ENCODE results near the gene TRIM26. TPM values are rescaled to one million over a fixed set of nuclear protein-coding genes. Genes with fewer than 3 reads are reported as not detected.
A peak's percentile ranks its signal among the peaks of the same experiment; 100 is the strongest.

TRIM26 gene
- total RNA-seq, 4 donors from 2014 or later: 19.5 to 92.0 (median 53.2) TPM

DNA sequence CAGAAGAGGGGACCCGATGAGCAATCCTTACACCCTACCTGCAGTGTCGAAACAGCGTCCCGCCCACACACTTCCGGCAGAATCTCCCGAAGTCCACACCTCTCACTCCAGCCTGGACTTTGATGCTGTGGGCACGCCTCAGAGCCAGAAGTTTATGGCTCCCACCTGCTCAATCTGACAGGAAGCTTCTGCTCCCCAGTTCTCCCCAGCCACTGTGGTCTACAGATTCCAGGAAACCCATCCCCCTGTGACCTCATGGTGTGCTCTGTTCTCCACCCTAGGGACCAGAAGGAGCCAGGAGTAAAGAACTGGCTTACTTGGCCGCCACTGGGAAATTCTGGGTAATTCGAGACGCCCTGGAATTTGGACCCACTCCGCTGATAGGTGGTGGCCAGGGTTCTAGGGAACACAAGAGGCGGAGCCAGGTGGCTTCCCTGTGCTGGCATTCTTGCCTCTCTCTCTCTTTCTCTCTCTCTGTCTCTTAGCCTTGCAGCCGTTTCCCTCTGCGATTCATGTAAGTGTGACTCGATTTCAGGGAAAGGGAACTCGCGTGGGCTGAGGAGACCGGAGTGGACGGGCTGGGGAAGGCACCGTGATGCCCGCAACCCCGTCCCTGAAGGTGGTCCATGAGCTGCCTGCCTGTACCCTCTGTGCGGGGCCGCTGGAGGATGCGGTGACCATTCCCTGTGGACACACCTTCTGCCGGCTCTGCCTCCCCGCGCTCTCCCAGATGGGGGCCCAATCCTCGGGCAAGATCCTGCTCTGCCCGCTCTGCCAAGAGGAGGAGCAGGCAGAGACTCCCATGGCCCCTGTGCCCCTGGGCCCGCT, 49.9 kb downstream of the TRIM26 start, which contains the start of gene TRIM15:
Gene TRIM15, plus strand, starts transcription at position 457 of the 828 bp plus-strand sequence. Its CDS starts 139 bp downstream, at position 596.
- peak in 2 of 3 donors; percentile 54 to 86 for TF ChIP-seq POLR2AphosphoS5 (IDR thresholded peaks at IDR 0.05)
- peak; percentile 61 for TF ChIP-seq POLR2A (IDR thresholded peaks at IDR 0.05)
- no peak for TF ChIP-seq EP300 (IDR thresholded peaks at IDR 0.05; ENCODE audit: low read depth)
- TF ChIP-seq, protein P1, sequence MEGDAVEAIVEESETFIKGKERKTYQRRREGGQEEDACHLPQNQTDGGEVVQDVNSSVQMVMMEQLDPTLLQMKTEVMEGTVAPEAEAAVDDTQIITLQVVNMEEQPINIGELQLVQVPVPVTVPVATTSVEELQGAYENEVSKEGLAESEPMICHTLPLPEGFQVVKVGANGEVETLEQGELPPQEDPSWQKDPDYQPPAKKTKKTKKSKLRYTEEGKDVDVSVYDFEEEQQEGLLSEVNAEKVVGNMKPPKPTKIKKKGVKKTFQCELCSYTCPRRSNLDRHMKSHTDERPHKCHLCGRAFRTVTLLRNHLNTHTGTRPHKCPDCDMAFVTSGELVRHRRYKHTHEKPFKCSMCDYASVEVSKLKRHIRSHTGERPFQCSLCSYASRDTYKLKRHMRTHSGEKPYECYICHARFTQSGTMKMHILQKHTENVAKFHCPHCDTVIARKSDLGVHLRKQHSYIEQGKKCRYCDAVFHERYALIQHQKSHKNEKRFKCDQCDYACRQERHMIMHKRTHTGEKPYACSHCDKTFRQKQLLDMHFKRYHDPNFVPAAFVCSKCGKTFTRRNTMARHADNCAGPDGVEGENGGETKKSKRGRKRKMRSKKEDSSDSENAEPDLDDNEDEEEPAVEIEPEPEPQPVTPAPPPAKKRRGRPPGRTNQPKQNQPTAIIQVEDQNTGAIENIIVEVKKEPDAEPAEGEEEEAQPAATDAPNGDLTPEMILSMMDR (IDR thresholded peaks at IDR 0.05): peak in 1 of 5 experiments; percentile 17
- intact Hi-C loops (cut with DNase I; ENCODE audit: low total_unique reads): no loop called here
- peak within 1 kb of the TSS; percentile 87 to 93 (median 89) for H3K27ac ChIP-seq
- H3K4me1 ChIP-seq: peaks cover 0 to 8% (median 4%) of the 10 kb centered on the region in 4 donors
- peak; percentile 89 for DNase-seq
- in situ Hi-C loops (cut with MboI; ENCODE audit: low pct_ligation_motif_present in 1 of 4, low pct_unique_long_range_greater_than_20kb in 1 of 4, low sequenced_read_pairs in 3 of 4): no loop called here
- H3K36me3 ChIP-seq: peaks cover 0 to under 1% (median 0%) of the 10 kb centered on the region in 4 donors
- WGBS, 2 donors (ENCODE audit: low coverage in 1 of 2): 36 to 60% methylated on average over 2 to 24 of the region's 31 CpGs
- H3K27me3 ChIP-seq: no peaks in the 10 kb centered on the region
- H3K9me3 ChIP-seq: no peaks in the 10 kb centered on the region
- H3K4me3 ChIP-seq: peak within 1 kb of the TSS; percentile 7 to 58 (median 38)

DNA sequence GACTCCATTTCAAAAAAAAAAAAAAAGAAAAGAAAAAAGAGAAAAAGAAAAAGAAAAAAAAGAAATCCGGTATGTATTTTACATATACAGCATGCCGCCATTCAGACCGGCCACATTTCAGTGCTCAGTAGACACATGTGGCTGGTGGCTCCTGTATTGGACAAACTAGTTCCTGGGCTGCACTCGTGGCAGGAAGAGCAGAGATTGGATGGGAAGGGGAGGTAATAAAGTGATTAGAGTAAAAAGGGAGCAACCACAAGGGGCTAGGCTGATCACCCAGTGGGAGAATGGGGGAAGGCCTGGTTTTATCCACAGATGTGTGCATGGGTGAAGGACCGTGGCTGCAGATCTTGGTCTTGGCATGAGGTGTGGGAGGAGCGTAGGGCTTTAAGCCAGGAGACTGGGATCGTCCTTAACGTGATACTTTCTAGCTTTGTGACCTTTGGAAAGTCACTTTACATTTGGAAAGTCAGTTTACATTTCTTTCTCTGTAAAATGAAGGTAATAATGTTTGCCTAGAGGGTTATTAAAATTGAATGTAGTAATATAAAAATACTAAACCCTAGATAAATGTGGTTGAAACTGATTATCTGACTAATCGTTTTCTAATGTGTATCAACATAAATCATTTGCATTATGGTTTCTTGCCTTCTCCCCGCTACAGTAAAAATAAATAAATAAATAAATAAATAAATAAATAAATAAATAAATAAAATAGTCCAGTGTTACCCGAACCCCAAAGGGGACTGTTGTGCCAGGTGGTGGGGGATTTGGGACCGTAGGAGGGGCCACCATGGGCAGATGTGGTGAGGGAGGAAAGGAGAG, 50.7 kb downstream of the TRIM26 start:
- Histone ChIP-seq H3K27me3 (no peaks in the 10 kb centered on the region), H3K4me3 (peak overlapping the region in 2 of 4 donors; percentile 40 to 58), H3K36me3 (no peaks in the 10 kb centered on the region), H3K27ac (peak overlapping the region; percentile 87 to 93 (median 89)), H3K4me1 (peaks cover 0 to 8% (median 4%) of the 10 kb centered on the region in 4 donors), H3K9me3 (no peaks in the 10 kb centered on the region)
- TF ChIP-seq, protein P1 (IDR thresholded peaks at IDR 0.05): no peak
- TF ChIP-seq EP300 (IDR thresholded peaks at IDR 0.05; ENCODE audit: low read depth) (no peak), POLR2AphosphoS5 (IDR thresholded peaks at IDR 0.05) (no peak), POLR2A (IDR thresholded peaks at IDR 0.05) (no peak)
- intact Hi-C loops (cut with DNase I; ENCODE audit: low total_unique reads): no loop called here
- 44 to 52% methylated on average over 9 to 12 of the region's 12 CpGs for WGBS, 2 donors (ENCODE audit: low coverage in 1 of 2)
- in situ Hi-C loops (cut with MboI; ENCODE audit: low pct_ligation_motif_present in 1 of 4, low pct_unique_long_range_greater_than_20kb in 1 of 4, low sequenced_read_pairs in 3 of 4): no loop called here
- DNase-seq: no peak

DNA sequence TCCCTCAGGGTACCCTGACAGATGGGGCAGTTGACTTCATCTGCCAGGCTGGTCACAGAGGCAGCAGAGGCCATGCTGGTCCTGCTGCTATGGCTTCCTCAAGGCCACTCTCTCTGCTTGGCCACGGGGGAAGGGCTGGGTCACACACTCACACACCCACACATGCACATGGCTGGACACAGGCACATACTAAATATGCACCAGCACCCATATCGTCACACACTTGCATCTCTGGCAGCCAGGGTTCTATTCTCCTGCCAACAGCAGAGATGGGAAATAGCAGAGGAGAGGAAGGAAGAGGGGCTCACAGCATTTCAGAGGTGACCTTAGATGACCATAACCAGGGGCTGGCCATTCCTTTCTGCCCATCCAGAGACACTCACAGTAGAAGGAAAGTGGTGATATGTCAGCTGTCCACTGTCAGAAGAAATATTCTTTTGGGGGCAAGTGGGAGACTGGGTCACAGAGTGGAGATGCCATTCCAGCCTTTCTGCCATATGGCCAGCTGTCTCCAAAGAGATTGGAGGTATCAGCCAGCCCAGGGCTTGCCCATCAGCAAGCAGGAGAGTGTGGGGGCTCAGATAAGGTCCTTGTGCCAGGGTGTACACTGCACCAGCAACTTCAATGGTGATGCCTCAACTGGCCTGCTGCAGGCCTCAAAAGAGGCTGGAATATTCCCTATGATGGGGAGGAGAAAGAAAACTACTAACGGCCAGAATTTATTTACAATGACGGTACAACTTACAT, 52.2 kb downstream of the TRIM26 start, which contains the start of gene TRIM10:
Gene TRIM10, minus strand, starts transcription at position 427 of the 747 bp plus-strand sequence. Its CDS starts 353 bp downstream, at position 74.
- Histone ChIP-seq H3K27me3 (no peaks in the 10 kb centered on the region), H3K27ac (no peak within 1 kb of the TSS), H3K9me3 (no peaks in the 10 kb centered on the region), H3K4me1 (peaks cover 0 to 17% (median 14%) of the 10 kb centered on the region in 4 donors), H3K36me3 (no peaks in the 10 kb centered on the region), H3K4me3 (no peak within 1 kb of the TSS)
- intact Hi-C loops (cut with DNase I; ENCODE audit: low total_unique reads) (no loop called here), in situ Hi-C loops (cut with MboI; ENCODE audit: low pct_ligation_motif_present in 1 of 4, low pct_unique_long_range_greater_than_20kb in 1 of 4, low sequenced_read_pairs in 3 of 4) (no loop called here)
- TF ChIP-seq POLR2A (IDR thresholded peaks at IDR 0.05) (no peak), POLR2AphosphoS5 (IDR thresholded peaks at IDR 0.05) (no peak), EP300 (IDR thresholded peaks at IDR 0.05; ENCODE audit: low read depth) (no peak)
- TF ChIP-seq, protein P1 (IDR thresholded peaks at IDR 0.05): no peak
- no peak for DNase-seq
- WGBS, 2 donors (ENCODE audit: low coverage in 1 of 2): 84 to 100% methylated on average over 2 to 4 of the region's 4 CpGs

All from transverse colon (tissue), 4 donors.